HFF-Myc (cell line): ENCODE results near the gene MEF2C.

Experiments
- DNase-seq: peaks from one replicate; pipeline ENCODE4 v3.0.0-alpha.2; 2011; ENCODE audit warnings: low read depth; ENCODE audit errors: extremely low read depth
- H3K4me3 ChIP-seq: replicated peaks from 2 replicates; pipeline ENCODE4 v1.5.1; 2011; ENCODE audit warnings: low read depth, mild to moderate bottlenecking, control low read depth, low read length
- CTCF ChIP-seq: IDR thresholded peaks from 2 replicates; pipeline ENCODE4 v1.5.1; 2012; ENCODE audit warnings: mild to moderate bottlenecking, low read depth, low read length, control low read depth; ENCODE audit errors: missing control alignments

Gene MEF2C

GRCh38 chr5:88826646-88827585 lies 56.1 kb downstream of the MEF2C start:
- no peak overlapping the region for H3K4me3 ChIP-seq
- no peak for TF ChIP-seq CTCF
- DNase-seq: peak; percentile 94

- H3K4me3 ChIP-seq: no peak overlapping the region
- TF ChIP-seq CTCF: no peak
- no peak for DNase-seq
Observed at GRCh38 chr5:88825584-88826315, 57.2 kb downstream of the MEF2C start.

- TF ChIP-seq CTCF: no peak
- DNase-seq: peak; percentile 32
- H3K4me3 ChIP-seq: no peak overlapping the region
Observed at GRCh38 chr5:88824892-88825583, 57.9 kb downstream of the MEF2C start.

- H3K4me3 ChIP-seq: no peak overlapping the region
Observed at GRCh38 chr5:88824141-88824540, 58.8 kb downstream of the MEF2C start.

GRCh38 chr5:88823201-88823600 lies 59.8 kb downstream of the MEF2C start:
- TF ChIP-seq CTCF: no peak
- H3K4me3 ChIP-seq: no peak overlapping the region
- DNase-seq: no peak

More at GRCh38 chr5:88824141-88824540, 58.8 kb downstream of the MEF2C start:
- no peak for TF ChIP-seq CTCF
- no peak for DNase-seq

GRCh38 chr5:88821161-88821560 lies 61.8 kb downstream of the MEF2C start:
- DNase-seq: no peak
- no peak for TF ChIP-seq CTCF
- no peak overlapping the region for H3K4me3 ChIP-seq
